Limb (tissue), 2 donors: ENCODE data around the gene OR52E2.

Experiments
- DNase-seq, 2 donors: peaks; one replicate each; pipeline ENCODE4 v3.0.0-alpha.2; 2016; ENCODE audit errors: extremely low spot score in 2 of 2

OR52E2 gene

DNA sequence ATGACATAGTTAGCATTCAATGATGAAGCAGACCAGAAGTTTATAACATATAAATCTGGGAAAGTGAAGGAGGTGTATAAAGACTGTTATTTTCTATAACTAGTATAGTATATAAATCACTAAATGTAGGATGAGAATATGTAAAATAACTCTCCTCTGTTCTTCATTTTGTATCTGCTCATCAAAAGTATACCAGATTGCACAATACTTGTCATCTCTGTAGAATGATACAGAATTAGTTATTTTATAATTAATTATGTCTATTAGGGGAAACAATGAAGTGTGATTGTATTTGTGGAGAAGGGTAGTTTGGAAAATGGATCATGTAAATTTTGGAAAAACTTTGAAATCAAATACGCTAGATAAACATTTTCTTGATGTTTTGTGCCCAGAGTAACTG lies 46.4 kb downstream of the OR52E2 start:
- DNase-seq, result no peak

GRCh38 chr11:5011254-5011653 lies 48.2 kb downstream of the OR52E2 start:
- no peak for DNase-seq
